Suprapubic skin (tissue), 3 donors: ENCODE results near the gene DIO3.

Experiments used
- POLR2A ChIP-seq, 2 donors: fragments of 450-650 bp; IDR thresholded peaks; one replicate each; pipeline ENCODE4 v1.6.1; 2017; ENCODE audit warnings: antibody characterized with exemption in 2 of 2, mild to moderate bottlenecking in 2 of 2, moderate library complexity in 2 of 2
- TF ChIP-seq, protein P1 (sequence below), 2 donors: fragments of 200-600 bp in 1 of 2; fragments of 450-650 bp in 1 of 2; sonication (generic) in 1 of 2; IDR thresholded peaks; one replicate each; pipeline ENCODE4 v1.5.1; 2016 to 2019; ENCODE audit warnings: antibody characterized with exemption in 2 of 2, mild to moderate bottlenecking in 1 of 2, moderate library complexity in 1 of 2

DNA sequence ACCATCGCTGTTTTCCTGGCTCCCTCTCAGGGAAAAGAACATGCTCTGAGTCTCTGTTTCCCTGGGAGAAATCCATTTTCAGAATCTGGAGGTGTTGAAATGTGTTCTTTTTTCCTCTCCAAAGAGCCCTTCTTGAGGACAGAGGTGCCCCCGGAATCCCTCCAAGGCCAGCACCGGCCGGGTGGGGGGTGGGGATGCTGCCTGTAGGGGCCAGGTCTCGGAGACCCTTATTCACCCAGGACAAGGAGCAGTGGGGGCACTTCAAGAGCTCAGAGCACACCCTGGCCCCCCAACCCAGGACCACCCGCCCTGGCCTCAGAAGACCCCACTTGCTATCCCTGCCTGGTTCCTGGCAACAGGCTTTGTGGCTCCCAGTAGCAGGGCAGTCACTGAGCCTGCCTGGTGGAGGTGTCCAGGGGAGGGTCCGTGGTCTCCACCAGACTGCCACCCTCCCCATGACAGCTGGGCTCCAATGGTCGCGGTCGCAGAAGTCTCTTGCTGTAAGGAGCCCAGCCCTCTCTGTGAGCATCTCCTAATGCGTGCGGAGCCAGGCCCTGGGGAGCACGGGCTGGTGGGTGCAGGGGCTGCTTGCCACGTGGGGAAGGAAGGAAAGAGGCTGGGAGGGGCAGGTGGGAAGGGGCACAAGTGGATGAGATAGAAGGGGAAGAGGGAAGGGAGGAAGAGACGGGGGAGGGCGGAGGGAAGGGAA, 13.2 kb upstream of the DIO3 start:
- TF ChIP-seq, protein P1, sequence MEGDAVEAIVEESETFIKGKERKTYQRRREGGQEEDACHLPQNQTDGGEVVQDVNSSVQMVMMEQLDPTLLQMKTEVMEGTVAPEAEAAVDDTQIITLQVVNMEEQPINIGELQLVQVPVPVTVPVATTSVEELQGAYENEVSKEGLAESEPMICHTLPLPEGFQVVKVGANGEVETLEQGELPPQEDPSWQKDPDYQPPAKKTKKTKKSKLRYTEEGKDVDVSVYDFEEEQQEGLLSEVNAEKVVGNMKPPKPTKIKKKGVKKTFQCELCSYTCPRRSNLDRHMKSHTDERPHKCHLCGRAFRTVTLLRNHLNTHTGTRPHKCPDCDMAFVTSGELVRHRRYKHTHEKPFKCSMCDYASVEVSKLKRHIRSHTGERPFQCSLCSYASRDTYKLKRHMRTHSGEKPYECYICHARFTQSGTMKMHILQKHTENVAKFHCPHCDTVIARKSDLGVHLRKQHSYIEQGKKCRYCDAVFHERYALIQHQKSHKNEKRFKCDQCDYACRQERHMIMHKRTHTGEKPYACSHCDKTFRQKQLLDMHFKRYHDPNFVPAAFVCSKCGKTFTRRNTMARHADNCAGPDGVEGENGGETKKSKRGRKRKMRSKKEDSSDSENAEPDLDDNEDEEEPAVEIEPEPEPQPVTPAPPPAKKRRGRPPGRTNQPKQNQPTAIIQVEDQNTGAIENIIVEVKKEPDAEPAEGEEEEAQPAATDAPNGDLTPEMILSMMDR (IDR thresholded peaks at IDR 0.05) = no peak
- TF ChIP-seq POLR2A (IDR thresholded peaks at IDR 0.05) = no peak
